Left ventricle myocardium inferior (tissue), 1 donor: Measurements from ENCODE around the gene GOLT1A. TPM values are rescaled to one million over a fixed set of nuclear protein-coding genes. Genes with fewer than 3 reads are reported as not detected.
A peak's percentile ranks its signal among the peaks of the same experiment; 100 is the strongest.

ENCODE experiments used
- DNase-seq: peaks from one replicate; pipeline ENCODE4 v3.0.0-alpha.2; 2020
- H3K27ac ChIP-seq: fragments of 200-600 bp; replicated peaks from 2 replicates; pipeline ENCODE4 v1.8.0; 2021
- H3K27me3 ChIP-seq: fragments of 200-600 bp; 2 replicates; pipeline ENCODE4 v1.8.0; 2021; ENCODE audit warnings: low read depth
- H3K36me3 ChIP-seq: fragments of 200-600 bp; 2 replicates; pipeline ENCODE4 v1.8.0; 2021
- H3K4me1 ChIP-seq: fragments of 200-600 bp; 2 replicates; pipeline ENCODE4 v1.8.0; 2021
- H3K4me3 ChIP-seq: fragments of 200-600 bp; 2 replicates; pipeline ENCODE4 v1.8.0; 2021; ENCODE audit warnings: mild to moderate bottlenecking, moderate library complexity
- H3K9me3 ChIP-seq: fragments of 200-600 bp; replicated peaks from 2 replicates; pipeline ENCODE4 v1.8.0; 2021
- CTCF ChIP-seq: fragments of 200-600 bp; IDR thresholded peaks from 2 replicates; pipeline ENCODE4 v1.8.0; 2021; ENCODE audit warnings: antibody characterized with exemption, mild to moderate bottlenecking, borderline replicate concordance
- intact Hi-C: fragments of 100-400 bp; cut with micrococcal nuclease; formaldehyde crosslinking; loops from one replicate; pipeline ENCODE4 v1.11.0; 2022
- total RNA-seq: library from RNA; stranded (reverse); fragmentation: NEBNext Ultra II Directional; extraction: Animal tissue kit (Norgen Biotek cat#: 25700); gene quantifications from one replicate; pipeline ENCODE4 v1.2.1, GENCODE V29; 2021
- donor health status: DM: no; HTN: yes; CAD: no; lungs with severe emphysema.

GOLT1A gene
- total RNA-seq, 1 donor from 2014 or later = not detected

GRCh38 chr1:204169858-204170257 lies 43.9 kb downstream of the GOLT1A start:
- intact Hi-C loops = loop anchor here (10.0 kb wide), 1 partner anchor 225 kb away; no protein-coding TSS in a partner anchor
- H3K27me3 ChIP-seq = peaks cover 28% of the 10 kb centered on the region
- no peaks in the 10 kb centered on the region for H3K4me1 ChIP-seq
- DNase-seq = no peak
- peaks cover 29% of the 10 kb centered on the region for H3K9me3 ChIP-seq
- no peak overlapping the region for H3K4me3 ChIP-seq
- no peaks in the 10 kb centered on the region for H3K36me3 ChIP-seq
- no peak overlapping the region for H3K27ac ChIP-seq
- no peak for TF ChIP-seq CTCF

DNA sequence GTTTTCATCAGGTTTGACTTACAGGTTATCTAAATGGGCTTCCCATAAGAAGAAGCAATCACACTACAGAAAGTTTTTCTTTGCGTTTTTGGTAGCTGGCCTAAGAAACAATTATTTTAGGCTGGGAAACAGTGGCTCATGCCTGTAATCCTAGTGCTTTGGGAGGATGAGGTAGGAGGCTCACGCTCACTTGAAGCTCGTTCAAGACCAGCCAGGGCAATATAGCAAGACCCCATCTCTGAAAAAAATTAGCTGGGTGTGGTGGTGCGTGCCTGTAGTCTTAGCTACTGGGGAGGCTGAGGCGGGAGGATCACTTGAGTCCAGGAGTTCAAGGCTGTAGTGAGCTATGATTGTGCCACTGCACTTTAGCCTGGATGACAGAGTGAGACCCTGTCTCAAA lies 46.1 kb downstream of the GOLT1A start:
- no peak for DNase-seq
- no peak overlapping the region for H3K4me3 ChIP-seq
- intact Hi-C loops = loop anchor here (10.0 kb wide), 1 partner anchor 227 kb away; no protein-coding TSS in a partner anchor
- peaks cover 15% of the 10 kb centered on the region for H3K27me3 ChIP-seq
- H3K9me3 ChIP-seq = peaks cover 29% of the 10 kb centered on the region
- no peak overlapping the region for H3K27ac ChIP-seq
- H3K36me3 ChIP-seq = no peaks in the 10 kb centered on the region
- no peak for TF ChIP-seq CTCF
- H3K4me1 ChIP-seq = no peaks in the 10 kb centered on the region

- Histone ChIP-seq H3K9me3 (peaks cover 29% of the 10 kb centered on the region), H3K36me3 (no peaks in the 10 kb centered on the region), H3K27me3 (peaks cover 25% of the 10 kb centered on the region), H3K4me3 (no peak within 1 kb of the TSS), H3K27ac (no peak within 1 kb of the TSS), H3K4me1 (no peaks in the 10 kb centered on the region)
- intact Hi-C loops = loop anchor here (10.0 kb wide), 1 partner anchor 229 kb away; no protein-coding TSS in a partner anchor
- DNase-seq = no peak
- no peak for TF ChIP-seq CTCF
These were observed 47.6 kb downstream of the GOLT1A start, which contains the start of gene REN for GRCh38 chr1:204166219-204166618. TSS of gene REN (minus strand) at chr1:204166337. CDS start at chr1:204166293, 44 bp downstream.

DNA sequence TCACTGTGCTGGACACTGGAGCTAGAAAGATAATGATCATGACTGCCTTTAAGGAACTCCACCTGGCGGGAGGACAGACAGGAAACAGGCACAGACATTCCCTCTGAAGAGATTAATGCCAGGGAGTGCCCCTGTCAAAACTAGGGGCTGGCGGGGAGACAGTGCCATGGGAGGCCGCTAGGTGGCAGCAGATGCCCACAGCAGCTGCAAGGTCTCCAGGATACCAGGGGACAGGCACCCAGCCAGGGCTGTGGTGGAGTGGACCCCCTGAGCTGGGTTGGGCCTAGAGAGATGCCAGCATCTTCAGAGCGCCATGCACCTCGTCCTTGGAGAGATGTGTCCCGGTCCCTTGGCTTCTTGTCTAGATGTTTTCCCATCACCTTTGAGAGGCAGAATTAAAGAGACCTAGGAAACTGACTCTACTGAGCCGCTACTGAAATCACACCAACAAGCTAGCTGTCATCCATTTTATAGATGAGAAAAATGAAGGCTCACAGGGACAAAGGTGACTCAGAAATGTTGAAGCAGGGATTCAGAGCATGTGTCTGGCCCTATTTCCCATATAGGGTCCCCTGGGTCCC lies 51.2 kb downstream of the GOLT1A start:
- intact Hi-C loops = loop anchor here (2.0 to 10.0 kb wide), 3 partner anchors 44 to 232 kb away; no protein-coding TSS in a partner anchor

More for the DNA sequence above, 51.2 kb downstream of the GOLT1A start:
- Histone ChIP-seq H3K27me3 (peaks cover 42% of the 10 kb centered on the region), H3K27ac (no peak overlapping the region), H3K9me3 (no peaks in the 10 kb centered on the region), H3K4me3 (no peak overlapping the region), H3K36me3 (no peaks in the 10 kb centered on the region), H3K4me1 (no peaks in the 10 kb centered on the region)
- peak; percentile 78 for DNase-seq
- peak; percentile 100 for TF ChIP-seq CTCF
